ENCODE measurements around the gene ZFYVE27. TPM values are rescaled to one million over a fixed set of nuclear protein-coding genes. Genes with fewer than 3 reads are reported as not detected.

ZFYVE27 gene
- polyA plus RNA-seq, 3 donors: 23.6 to 40.2 (median 23.7) TPM

- DNase-seq (ENCODE audit: extremely low read depth in 1 of 11, low read depth in 9 of 11, low spot score in 4 of 11): no peak
Measured at GRCh38 chr10:97737770-97738265, 890 bp downstream of the ZFYVE27 start.

GRCh38 chr10:97738616-97739015 is 1.7 kb downstream of the ZFYVE27 start:
- DNase-seq (ENCODE audit: extremely low read depth in 1 of 11, low read depth in 9 of 11, low spot score in 4 of 11): no peak

GRCh38 chr10:97740613-97741012 is 3.7 kb downstream of the ZFYVE27 start:
- no peak for DNase-seq (ENCODE audit: extremely low read depth in 1 of 11, low read depth in 9 of 11, low spot score in 4 of 11)

GRCh38 chr10:97743169-97743943 is 6.4 kb downstream of the ZFYVE27 start:
- DNase-seq (ENCODE audit: extremely low read depth in 1 of 11, low read depth in 9 of 11, low spot score in 4 of 11): no peak

- no peak for DNase-seq (ENCODE audit: extremely low read depth in 1 of 11, low read depth in 9 of 11, low spot score in 4 of 11)
Measured at GRCh38 chr10:97744405-97745035, 7.6 kb downstream of the ZFYVE27 start.

GRCh38 chr10:97747573-97747972 is 10.6 kb downstream of the ZFYVE27 start:
- no peak for DNase-seq (ENCODE audit: extremely low read depth in 1 of 11, low read depth in 9 of 11, low spot score in 4 of 11)

- DNase-seq (ENCODE audit: extremely low read depth in 1 of 11, low read depth in 9 of 11, low spot score in 4 of 11): no peak
Measured at GRCh38 chr10:97748116-97748515, 11.2 kb downstream of the ZFYVE27 start.

GRCh38 chr10:97752956-97753355 is 16.0 kb downstream of the ZFYVE27 start:
- no peak for DNase-seq (ENCODE audit: extremely low read depth in 1 of 11, low read depth in 9 of 11, low spot score in 4 of 11)

GRCh38 chr10:97754726-97755125 is 17.8 kb downstream of the ZFYVE27 start:
- no peak for DNase-seq (ENCODE audit: extremely low read depth in 1 of 11, low read depth in 9 of 11, low spot score in 4 of 11)

- no peak for DNase-seq (ENCODE audit: extremely low read depth in 1 of 11, low read depth in 9 of 11, low spot score in 4 of 11)
Measured at GRCh38 chr10:97755718-97756117, 18.8 kb downstream of the ZFYVE27 start.

GRCh38 chr10:97757471-97757870 is 20.5 kb downstream of the ZFYVE27 start:
- no peak for DNase-seq (ENCODE audit: extremely low read depth in 1 of 11, low read depth in 9 of 11, low spot score in 4 of 11)

- peak in 5 of 11 donors; percentile 35 to 66 (median 52) for DNase-seq (ENCODE audit: extremely low read depth in 1 of 11, low read depth in 9 of 11, low spot score in 4 of 11)
Measured at GRCh38 chr10:97759158-97759887, 22.4 kb downstream of the ZFYVE27 start.

- DNase-seq (ENCODE audit: extremely low read depth in 1 of 11, low read depth in 9 of 11, low spot score in 4 of 11): no peak
Measured at GRCh38 chr10:97759946-97760345, 23.0 kb downstream of the ZFYVE27 start.

- no peak for DNase-seq (ENCODE audit: extremely low read depth in 1 of 11, low read depth in 9 of 11, low spot score in 4 of 11)
Measured at GRCh38 chr10:97760461-97761257, 23.7 kb downstream of the ZFYVE27 start.

GRCh38 chr10:97761331-97761865 is 24.5 kb downstream of the ZFYVE27 start:
- DNase-seq (ENCODE audit: extremely low read depth in 1 of 11, low read depth in 9 of 11, low spot score in 4 of 11): no peak

GRCh38 chr10:97762056-97762455 is 25.1 kb downstream of the ZFYVE27 start:
- no peak for DNase-seq (ENCODE audit: extremely low read depth in 1 of 11, low read depth in 9 of 11, low spot score in 4 of 11)

- DNase-seq (ENCODE audit: extremely low read depth in 1 of 11, low read depth in 9 of 11, low spot score in 4 of 11): no peak
Measured at GRCh38 chr10:97762816-97763215, 25.9 kb downstream of the ZFYVE27 start.

GRCh38 chr10:97763411-97763810 is 26.5 kb downstream of the ZFYVE27 start:
- no peak for DNase-seq (ENCODE audit: extremely low read depth in 1 of 11, low read depth in 9 of 11, low spot score in 4 of 11)

- DNase-seq (ENCODE audit: extremely low read depth in 1 of 11, low read depth in 9 of 11, low spot score in 4 of 11): no peak
Measured at GRCh38 chr10:97763947-97764346, 27.0 kb downstream of the ZFYVE27 start.
